ENCODE results near the gene PEDS1.

- TF ChIP-seq CTCF (conservative IDR thresholded peaks at IDR 0.05; ENCODE audit: low read depth, low read length) (no peak), EZH2phosphoT487 (IDR thresholded peaks at IDR 0.05; ENCODE audit: borderline replicate concordance, low read length) (no peak), EZH2 (IDR thresholded peaks at IDR 0.05; ENCODE audit: low read length, unreplicated experiment) (no peak)
Observed at GRCh38 chr20:50194831-50195523, 41.5 kb upstream of the PEDS1 start.
